ENCODE measurements around the gene MVB12A. TPM values are rescaled to one million over a fixed set of nuclear protein-coding genes. Genes with fewer than 3 reads are reported as not detected.

MVB12A gene
- total RNA-seq, 2 experiments from 2014 or later, result 28.1 to 31.8 TPM

DNA sequence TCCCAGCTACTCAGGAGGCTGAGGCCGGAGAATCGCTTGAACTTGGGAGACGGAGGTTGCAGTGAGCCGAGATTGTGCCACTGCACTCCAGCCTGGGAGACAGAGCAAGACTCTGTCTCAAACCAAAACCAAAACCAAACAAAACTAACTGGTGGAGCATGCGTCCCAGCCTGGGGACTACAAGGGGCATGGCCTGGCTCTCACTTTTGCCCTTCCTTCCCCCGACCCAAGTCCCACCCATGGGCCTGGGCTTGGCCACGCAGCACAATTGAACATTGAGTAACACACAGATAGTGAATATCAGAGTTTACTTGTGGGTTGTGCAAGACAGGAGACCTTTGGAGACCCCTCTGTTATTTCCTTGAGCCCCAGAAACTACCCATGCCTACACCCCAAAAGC, 15.4 kb downstream of the MVB12A start:
- no peaks in the 10 kb centered on the region for H3K9me3 Mint-ChIP-seq
- ATAC-seq, result no peak
- no peaks in the 10 kb centered on the region for H3K4me1 Mint-ChIP-seq (ENCODE audit: low read depth)
- TF ChIP-seq, protein P1, sequence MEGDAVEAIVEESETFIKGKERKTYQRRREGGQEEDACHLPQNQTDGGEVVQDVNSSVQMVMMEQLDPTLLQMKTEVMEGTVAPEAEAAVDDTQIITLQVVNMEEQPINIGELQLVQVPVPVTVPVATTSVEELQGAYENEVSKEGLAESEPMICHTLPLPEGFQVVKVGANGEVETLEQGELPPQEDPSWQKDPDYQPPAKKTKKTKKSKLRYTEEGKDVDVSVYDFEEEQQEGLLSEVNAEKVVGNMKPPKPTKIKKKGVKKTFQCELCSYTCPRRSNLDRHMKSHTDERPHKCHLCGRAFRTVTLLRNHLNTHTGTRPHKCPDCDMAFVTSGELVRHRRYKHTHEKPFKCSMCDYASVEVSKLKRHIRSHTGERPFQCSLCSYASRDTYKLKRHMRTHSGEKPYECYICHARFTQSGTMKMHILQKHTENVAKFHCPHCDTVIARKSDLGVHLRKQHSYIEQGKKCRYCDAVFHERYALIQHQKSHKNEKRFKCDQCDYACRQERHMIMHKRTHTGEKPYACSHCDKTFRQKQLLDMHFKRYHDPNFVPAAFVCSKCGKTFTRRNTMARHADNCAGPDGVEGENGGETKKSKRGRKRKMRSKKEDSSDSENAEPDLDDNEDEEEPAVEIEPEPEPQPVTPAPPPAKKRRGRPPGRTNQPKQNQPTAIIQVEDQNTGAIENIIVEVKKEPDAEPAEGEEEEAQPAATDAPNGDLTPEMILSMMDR (IDR thresholded peaks at IDR 0.05), result no peak
- H3K27ac Mint-ChIP-seq, result no peak overlapping the region
- DNase-seq, result no peak
- H3K4me3 Mint-ChIP-seq, result no peak overlapping the region
- POLR2A ChIA-PET, result no interaction called here
- CTCF ChIA-PET, result interaction anchor here (1.6 to 1.8 kb wide), 2 partner anchors 13 to 61 kb away, joined by 3 to 6 read pairs; no protein-coding TSS in a partner anchor
- H3K36me3 Mint-ChIP-seq (ENCODE audit: low read depth), result no peaks in the 10 kb centered on the region
- intact Hi-C loops (cut with micrococcal nuclease), result no loop called here
- no peaks in the 10 kb centered on the region for H3K27me3 Mint-ChIP-seq

DNA sequence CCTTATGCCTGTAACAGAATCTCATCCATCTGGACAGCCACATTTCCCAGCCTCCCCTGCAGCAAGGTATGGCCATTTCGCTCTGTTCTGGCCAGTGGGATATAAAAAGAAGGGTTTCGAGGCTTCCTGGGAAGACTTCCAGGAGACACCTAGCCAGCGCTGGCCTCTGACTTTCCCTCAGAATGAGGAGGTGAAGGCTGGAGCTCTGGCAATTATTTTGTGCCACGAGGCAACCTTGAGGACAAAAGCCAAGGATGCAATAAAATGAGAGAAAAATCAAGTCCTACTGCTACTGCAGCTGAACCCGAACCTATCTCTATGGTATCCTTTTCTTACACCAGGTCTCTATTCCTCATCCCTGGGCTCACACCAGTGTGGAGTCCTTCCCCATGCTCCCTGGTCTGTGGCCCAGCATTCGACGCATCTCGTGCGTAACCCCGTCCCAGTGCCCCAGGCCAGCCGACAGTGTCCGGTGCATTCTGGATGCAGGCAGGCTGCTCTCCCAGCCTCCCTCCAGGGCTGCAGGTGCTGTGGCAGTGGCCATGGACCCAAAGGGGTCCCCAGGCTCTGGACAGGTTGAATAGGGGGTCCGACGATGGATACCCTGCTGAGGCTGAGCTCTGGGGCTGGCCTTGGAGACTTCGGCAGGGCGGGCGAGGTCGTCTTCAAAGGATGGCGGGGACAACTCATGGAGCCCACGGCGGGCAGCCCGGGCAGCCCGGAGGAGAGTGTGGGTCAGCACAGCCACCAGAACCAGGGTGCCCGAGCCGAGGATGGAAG, 16.4 kb downstream of the MVB12A start:
- Mint-ChIP-seq H3K9me3 (no peaks in the 10 kb centered on the region), H3K4me1 (ENCODE audit: low read depth) (no peaks in the 10 kb centered on the region), H3K36me3 (ENCODE audit: low read depth) (no peaks in the 10 kb centered on the region), H3K27me3 (no peaks in the 10 kb centered on the region), H3K27ac (no peak overlapping the region), H3K4me3 (no peak overlapping the region)
- no peak for DNase-seq
- TF ChIP-seq, protein P1 (IDR thresholded peaks at IDR 0.05), result no peak
- CTCF ChIA-PET, result interaction anchor here (1.5 kb wide), 1 partner anchor 61 kb away, joined by 3 read pairs; no protein-coding TSS in a partner anchor
- ATAC-seq, result no peak
- POLR2A ChIA-PET, result interaction anchor here (0.6 to 1.2 kb wide), 2 partner anchors 18 to 30 kb away, joined by 3 read pairs; no protein-coding TSS in a partner anchor
- intact Hi-C loops (cut with micrococcal nuclease), result no loop called here

DNA sequence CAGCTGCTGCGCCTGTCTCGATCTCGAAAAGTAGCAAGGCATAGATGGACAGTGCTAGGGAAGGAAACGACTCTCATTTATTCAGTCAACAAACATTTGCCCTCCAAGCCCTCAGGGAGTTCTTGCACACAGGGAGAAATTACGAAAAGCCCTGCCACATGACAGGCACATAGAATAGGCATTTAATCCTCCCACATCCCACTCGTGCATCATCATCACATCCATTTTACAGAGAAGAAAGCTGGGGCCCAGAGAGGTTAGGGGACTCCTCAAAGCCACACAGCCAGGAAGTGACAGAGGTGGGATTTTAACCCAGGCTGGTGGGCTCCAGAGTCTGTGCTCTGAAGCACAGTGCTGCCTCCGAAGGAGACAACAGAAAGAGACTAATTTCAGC, 17.0 kb downstream of the MVB12A start:
- Mint-ChIP-seq H3K9me3 (peaks cover 3% of the 10 kb centered on the region), H3K27me3 (no peaks in the 10 kb centered on the region), H3K36me3 (ENCODE audit: low read depth) (no peaks in the 10 kb centered on the region), H3K4me1 (ENCODE audit: low read depth) (no peaks in the 10 kb centered on the region), H3K4me3 (no peak overlapping the region), H3K27ac (no peak overlapping the region)
- CTCF ChIA-PET, result interaction anchor here (1.1 to 1.5 kb wide), 2 partner anchors 59 to 60 kb away, joined by 3 read pairs; no protein-coding TSS in a partner anchor
- TF ChIP-seq, protein P1 (IDR thresholded peaks at IDR 0.05), result no peak
- POLR2A ChIA-PET, result interaction anchor here (0.6 to 1.2 kb wide), 2 partner anchors 17 to 31 kb away, joined by 3 read pairs; no protein-coding TSS in a partner anchor
- DNase-seq, result no peak
- intact Hi-C loops (cut with micrococcal nuclease), result no loop called here
- no peak for ATAC-seq

DNA sequence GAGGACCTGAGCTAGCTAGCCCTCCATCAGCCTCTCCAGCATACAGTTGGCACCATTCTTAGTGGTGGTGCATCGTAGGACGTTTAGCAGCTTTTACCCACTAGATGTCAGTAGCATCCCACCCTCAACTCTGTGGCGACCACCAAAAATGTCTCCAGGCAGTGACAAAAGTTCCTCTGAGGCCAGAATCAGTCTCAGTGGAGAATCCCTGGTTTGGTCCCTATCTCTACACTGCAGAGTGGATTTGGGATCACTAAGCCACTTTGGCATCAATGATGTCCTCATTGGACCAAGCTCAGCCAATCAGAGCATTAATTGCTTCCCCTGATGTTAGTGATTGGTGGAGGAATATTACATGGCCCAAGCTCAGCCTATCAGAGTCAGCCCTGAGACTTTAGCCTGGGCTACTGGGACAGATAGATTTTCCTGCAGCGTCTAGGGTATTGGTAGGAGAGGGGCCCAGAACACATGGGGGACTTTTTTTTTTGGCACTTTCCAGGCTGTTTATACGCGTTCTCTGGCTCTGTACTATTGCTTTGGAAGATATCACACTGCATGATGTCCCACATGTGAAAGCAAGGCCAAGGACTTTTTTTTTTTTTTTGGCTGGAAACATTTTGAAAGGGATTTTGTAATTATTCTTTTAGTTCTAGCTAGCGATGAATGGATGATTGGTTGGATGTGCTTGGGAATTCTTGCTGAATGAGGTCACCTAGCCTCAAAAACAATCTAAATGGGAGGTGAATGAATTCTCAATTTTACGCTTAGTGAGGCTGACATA, 21.6 kb downstream of the MVB12A start:
- Mint-ChIP-seq H3K27ac (no peak overlapping the region), H3K36me3 (ENCODE audit: low read depth) (no peaks in the 10 kb centered on the region), H3K27me3 (no peaks in the 10 kb centered on the region), H3K4me3 (no peak overlapping the region), H3K4me1 (ENCODE audit: low read depth) (no peaks in the 10 kb centered on the region), H3K9me3 (peaks cover 3% of the 10 kb centered on the region)
- DNase-seq (peak; percentile 57), ATAC-seq (peak; percentile 93)
- TF ChIP-seq, protein P1 (IDR thresholded peaks at IDR 0.05), result peak; percentile 71
- POLR2A ChIA-PET, result no interaction called here
- CTCF ChIA-PET, result interaction anchor here (0.7 to 2.7 kb wide), 26 partner anchors 8 to 414 kb away, joined by 3 to 24 read pairs (median 4); partner anchors contain the start of genes CCDC194 and MVB12A
- intact Hi-C loops (cut with micrococcal nuclease), result no loop called here

Measured in activated CD8-positive, alpha-beta T cell treated with anti-CD3 and anti-CD28 coated beads for 36 hours (primary cell).